Measurements from ENCODE around the gene PRMT1.
A peak's percentile ranks its signal among the peaks of the same experiment; 100 is the strongest.
"Not testable (repeated sequence)": the region's sequence is repeated elsewhere in the genome, so short reads cannot be mapped to it uniquely, and the experiment has no call there.

Gene PRMT1
- 30.8 to 68.6 (median 58.1) reads per million in 18 experiments for total RNA-seq

DNA sequence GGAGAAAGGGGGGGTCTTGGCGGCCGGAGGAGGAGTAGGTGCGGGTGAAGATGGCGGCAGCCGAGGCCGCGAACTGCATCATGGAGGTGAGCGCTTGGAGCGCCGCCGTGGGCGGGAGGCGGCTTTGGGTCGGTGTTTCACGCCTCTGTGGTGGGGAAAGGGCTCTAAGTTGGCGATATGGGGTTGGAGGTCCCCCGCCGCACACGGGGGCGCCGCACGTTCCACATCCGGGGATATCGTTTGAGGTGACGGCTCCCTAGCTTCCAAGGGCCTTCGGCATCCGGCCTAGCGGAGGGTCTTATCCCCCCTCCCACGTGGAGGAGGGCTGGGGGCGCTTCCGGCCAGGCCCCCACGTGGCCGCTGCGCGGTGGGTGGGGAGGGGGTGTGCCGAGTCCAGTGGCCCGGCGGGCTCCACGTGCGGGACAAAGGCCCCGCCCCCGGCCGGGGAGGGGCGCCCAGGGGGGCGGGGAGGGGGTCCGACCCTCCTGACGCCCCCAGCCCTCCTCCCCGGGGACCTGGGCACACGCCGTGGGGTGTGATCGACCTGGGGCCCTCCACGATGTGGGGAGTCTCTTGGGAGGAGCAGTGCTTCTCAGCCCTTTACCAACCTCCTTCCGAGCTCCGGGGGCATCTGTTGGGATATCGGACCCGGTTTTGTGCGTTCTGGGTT, at the start of gene PRMT1:
TSS of gene PRMT1 (plus strand) at position 41 of the 670 bp plus-strand sequence. CDS start at position 51, 10 bp downstream.
- DNase-seq, result peak in 1 of 2 donors; percentile 27

DNA sequence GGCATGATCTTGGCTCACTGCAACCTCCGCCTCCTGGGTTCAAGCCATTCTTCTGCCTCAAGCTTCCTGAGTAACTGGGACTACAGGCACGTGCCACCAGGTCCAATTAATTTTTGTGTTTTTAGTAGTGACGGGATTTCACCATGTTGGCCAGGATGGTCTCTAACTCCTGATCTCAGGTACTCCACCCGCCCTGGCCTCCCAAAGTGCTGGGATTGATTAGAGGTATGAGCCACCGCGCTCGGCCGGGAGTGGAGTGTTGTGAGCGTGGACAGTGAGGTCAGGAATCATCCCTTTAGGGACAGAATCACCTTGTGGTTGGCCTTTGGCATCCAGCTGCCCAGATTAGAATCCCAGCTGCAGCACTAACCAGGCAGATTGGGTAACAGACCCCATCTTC, 47.4 kb upstream of the PRMT1 start:
- no peak for DNase-seq

GRCh38 chr19:49631014-49631588, 46.0 kb upstream of the PRMT1 start:
- no peak for DNase-seq

DNA sequence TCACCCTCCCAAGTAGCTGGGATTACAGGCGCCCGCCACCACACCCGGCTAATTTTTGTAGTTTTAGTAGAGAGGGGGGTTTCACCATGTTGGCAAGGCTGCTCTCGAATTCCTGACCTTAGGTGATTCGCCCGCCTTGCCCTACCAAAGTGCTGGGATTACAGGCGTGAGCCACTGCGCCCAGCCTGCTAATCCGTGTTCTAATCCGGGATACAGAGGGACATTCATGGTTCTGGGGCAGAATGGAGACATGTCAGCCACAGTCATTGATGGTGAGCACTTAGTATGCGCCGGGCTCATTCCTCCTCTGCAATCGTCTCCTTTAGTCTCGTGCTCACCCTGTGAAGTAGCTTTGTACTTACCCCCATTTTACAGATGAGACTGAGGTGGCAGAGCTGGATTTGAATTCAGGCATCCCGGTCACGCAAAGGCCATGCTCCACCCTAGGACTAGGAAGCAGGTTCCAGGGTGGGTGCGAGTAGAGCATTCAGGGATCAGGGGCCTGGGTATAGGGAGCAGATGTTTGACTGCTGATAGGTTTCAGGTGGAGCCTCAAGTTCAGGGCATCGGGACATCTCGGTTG, 45.4 kb upstream of the PRMT1 start:
- DNase-seq, result no peak

DNA sequence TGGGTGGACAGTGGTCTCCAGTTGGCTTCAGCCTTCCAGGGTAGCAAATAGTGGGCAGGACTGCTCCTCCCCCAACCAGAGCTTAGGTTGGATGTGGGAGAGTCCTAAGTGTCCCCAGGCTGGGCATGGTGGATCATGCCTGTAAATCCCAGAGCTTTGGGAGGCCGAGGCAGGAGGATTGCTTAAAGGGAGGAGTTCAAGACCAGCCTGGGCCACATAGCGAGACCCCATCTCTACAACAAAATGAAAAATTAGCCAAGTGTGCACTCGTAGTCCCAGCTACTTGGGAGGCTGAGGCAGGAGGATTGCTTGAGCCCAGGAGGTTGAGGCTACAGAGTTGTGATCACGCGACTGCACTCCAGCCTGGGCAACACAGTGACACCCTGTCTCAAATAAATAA, 44.5 kb upstream of the PRMT1 start:
- no peak for DNase-seq

GRCh38 chr19:49633273-49633672, 43.8 kb upstream of the PRMT1 start:
- not testable (repeated sequence) for DNase-seq

GRCh38 chr19:49635530-49636232, 41.4 kb upstream of the PRMT1 start:
- peak in 1 of 2 donors; percentile 49 for DNase-seq

GRCh38 chr19:49636233-49636932, 40.7 kb upstream of the PRMT1 start:
- DNase-seq, result no peak

GRCh38 chr19:49637821-49638738, 39.0 kb upstream of the PRMT1 start:
- peak; percentile 56 for DNase-seq

- no peak for DNase-seq
These were observed 37.5 kb upstream of the PRMT1 start for GRCh38 chr19:49639401-49640112.

GRCh38 chr19:49640113-49640898, 36.8 kb upstream of the PRMT1 start, which contains the start of gene RRAS:
RRAS (minus strand) TSS chr19:49640143; CDS start chr19:49640098, 45 bp downstream.
- DNase-seq, result peak; percentile 100

DNA sequence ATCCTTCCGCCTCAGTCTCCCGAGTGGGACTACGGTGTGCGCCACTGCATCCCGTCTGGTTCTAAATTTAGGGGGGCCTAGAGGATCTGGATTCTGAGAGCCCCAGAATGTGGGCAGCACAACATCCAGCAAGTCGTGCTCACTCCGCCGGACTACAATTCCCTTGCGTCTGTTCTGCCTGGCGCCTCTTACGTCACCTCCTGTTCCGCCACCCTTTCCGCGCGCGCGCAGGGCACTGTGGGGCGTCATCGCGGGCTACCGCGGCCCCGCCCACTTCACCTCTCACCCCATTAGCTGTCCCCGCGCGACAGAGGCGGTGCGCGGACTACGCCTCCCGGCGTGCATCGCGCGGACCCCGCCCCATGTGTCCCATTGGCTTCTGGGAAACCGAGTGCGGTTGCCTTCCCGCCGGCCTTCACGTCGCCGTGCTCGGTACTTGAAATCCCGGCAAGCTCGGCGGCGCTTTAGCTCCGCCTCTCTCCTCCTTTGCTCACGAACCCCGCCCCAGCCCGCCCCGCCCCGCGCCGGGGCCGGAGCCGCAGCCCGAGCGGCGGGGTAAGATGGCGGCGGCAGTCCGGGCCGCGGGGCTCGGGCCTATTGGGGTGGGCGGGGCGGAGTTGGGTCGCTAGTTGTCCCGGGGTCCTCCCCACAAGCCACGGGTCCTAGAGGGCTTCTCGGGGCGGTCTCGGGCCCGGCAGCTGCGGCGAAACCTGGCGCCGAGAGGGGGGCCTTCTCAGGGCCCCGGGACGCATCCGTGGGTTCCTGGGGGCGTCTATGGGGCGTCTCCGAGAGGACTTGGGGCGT, 35.2 kb upstream of the PRMT1 start, which contains the start of gene SCAF1:
TSS of gene SCAF1 (plus strand) at position 522 of the 804 bp plus-strand sequence. CDS start 2,818 bp downstream, outside the sequence.
- DNase-seq, result peak; percentile 100

- DNase-seq, result no peak
These were observed 34.5 kb upstream of the PRMT1 start for GRCh38 chr19:49642492-49643035.

DNA sequence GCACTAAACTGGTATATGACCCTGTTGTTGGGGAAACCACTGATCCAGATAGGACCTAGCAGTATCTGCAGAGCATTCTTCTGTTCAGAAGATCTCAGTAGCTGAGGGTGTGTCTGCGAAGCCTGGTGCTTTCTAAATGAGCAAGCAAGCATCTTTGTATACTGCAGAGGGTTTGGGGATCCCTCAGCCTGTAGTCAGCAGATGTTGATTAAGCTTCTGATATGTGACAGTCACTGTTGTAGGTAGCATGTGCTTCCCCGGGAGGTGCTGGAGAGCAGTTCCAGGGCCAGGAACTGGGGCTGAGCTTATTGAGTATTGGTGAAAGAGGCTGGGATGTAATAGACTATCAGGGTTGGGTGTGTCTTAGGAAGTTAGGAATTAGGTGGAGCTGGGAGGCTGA, 33.6 kb upstream of the PRMT1 start:
- DNase-seq, result no peak

DNA sequence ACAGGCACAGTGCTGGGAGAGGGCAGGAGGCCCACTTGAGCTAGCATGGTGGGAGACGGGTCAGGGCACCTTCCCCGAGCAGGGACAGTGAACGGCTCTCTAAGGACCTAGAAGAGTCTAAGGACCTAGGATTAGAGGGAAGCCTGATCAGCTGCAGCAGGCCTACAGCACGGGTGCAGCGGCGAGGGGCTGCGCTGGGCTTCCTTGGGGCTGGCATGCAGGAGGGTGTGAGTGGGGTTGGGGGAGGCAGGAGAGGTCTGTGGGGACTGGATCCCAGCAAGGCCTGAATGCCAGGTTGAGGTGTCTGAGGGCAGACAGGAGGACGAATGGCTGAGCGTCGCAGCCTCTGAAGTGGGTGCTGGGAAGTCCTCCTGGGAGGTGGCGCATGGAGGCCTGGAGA, 31.5 kb upstream of the PRMT1 start:
- DNase-seq, result no peak

DNA sequence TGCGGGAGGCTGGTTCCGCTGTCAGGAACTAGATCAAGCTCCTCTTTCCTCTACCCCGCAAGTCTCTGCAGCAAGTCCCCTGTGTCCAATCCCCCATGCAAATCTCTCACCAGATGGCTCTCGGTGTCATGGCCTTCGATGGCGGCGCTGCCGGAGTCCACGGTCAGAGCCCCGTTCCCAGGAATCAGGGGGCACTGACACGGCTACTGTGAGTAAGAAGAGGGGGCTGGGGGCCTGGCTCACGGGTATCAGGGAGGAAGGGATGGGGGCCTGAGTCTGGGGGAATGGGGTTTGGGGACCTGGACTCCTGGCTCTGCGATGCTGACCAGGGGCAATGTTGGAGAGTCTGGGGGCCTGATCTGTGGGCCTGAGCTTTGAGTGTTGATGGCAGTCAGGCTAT, 31.1 kb upstream of the PRMT1 start:
- no peak for DNase-seq

DNA sequence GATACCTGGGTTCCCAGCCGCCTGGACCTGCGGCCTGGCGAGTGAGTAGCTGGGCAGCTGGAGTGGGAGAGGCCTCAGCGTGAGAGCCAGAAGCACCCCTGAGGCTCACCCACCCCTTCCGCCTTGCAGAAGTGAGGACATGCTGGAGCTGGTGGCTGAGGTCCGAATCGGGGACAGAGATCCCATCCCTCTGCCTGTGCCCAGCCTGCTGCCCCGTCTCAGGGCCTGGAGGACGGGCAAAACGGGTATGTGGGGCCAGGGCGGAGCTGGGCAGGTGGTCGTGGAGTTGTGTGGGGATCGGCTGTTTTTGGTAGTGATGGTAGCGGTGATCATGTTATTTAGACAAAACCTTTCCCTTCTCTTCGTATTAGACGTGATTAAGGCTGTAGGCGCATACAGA, 30.5 kb upstream of the PRMT1 start:
- no peak for DNase-seq

- no peak for DNase-seq
These were observed 25.8 kb upstream of the PRMT1 start for GRCh38 chr19:49651029-49651819.
